ENCODE results near the gene GALR2.

The GALR2 gene

DNA sequence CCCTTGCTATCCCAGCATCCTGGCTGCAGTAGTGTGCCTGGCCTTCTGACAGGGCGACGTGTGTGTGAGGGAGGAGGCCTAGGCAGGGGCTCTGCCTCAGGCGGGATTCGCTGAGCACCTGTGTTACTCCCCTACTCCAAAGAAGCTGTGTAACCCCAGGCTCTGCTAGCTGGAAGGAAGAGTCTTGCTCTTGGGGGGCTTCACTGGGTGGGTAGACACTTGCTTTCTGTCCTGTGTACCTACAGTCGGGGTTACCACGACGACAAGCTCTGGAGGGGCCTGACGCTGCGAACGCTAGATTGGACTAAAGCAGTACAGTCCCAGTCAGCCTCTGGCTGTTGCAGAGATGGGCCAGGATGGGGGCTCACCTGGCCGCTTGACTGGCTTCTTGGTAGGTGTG, 19.5 kb downstream of the GALR2 start:
- no peak for DNase-seq (ENCODE audit: low read depth)

DNA sequence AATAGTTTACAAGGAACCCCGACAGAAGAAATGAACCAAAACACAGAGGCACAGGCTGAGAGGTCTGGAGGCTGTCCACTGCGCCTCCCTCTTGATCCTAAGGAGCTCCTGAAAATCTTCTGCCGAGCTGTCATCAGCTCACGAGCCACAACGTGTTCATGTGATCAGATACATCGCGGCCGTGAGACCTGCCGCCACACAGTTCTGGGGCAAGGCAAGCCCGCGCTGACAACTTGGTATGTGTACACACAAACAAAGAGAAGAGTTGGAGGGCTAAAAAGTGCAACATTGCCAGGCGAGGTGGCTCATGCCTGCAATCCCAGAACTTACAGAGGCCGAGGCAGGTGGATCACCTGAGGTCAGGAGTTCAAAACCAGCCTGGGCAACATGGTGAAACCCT, 21.4 kb downstream of the GALR2 start:
- DNase-seq (ENCODE audit: low read depth), result no peak

DNA sequence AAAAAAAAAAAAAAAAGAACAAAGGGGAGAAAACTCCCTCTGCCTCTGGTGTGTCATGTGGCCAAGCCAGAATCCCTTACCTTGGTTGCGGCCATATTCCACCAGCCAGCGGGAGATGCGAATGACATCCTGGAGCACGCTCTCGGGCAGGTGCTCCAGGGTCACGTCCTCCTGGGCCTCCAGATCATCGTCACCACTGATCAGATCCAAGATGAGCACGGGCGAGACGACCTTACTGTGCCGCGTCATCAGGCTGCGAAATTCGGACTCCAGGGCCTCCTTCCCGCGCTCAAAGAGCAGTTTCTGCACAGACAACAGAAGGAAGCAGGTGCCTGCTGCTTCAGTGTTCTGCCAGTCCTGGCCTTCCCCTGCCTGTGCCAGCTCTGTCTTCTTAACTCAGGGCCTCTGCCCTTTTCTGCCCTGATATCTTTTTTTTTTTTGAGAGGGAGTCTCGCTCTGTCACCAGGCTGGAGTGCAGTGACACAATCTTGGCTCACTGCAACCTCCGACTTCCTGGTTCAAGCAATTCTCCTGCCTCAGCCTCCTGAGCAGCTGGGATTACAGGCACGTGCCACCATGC, 23.2 kb downstream of the GALR2 start:
- DNase-seq (ENCODE audit: low read depth), result no peak

DNA sequence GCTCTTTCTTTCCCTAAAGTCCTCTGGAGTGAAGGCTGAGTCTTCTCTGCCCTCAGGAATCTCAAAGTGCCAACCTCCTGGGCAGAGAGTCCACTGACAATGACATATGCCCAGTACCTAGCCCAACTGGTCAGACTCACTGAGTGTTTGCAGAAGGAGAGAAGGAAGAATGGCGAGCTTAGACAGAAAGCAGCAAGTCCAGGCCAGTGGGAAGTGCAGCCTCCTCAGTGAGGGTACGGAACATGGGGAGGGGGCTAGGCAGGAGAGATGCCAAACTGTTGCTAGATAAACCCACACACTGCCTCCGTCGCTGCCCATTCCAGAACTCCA, 28.3 kb downstream of the GALR2 start:
- no peak for DNase-seq (ENCODE audit: low read depth)

DNA sequence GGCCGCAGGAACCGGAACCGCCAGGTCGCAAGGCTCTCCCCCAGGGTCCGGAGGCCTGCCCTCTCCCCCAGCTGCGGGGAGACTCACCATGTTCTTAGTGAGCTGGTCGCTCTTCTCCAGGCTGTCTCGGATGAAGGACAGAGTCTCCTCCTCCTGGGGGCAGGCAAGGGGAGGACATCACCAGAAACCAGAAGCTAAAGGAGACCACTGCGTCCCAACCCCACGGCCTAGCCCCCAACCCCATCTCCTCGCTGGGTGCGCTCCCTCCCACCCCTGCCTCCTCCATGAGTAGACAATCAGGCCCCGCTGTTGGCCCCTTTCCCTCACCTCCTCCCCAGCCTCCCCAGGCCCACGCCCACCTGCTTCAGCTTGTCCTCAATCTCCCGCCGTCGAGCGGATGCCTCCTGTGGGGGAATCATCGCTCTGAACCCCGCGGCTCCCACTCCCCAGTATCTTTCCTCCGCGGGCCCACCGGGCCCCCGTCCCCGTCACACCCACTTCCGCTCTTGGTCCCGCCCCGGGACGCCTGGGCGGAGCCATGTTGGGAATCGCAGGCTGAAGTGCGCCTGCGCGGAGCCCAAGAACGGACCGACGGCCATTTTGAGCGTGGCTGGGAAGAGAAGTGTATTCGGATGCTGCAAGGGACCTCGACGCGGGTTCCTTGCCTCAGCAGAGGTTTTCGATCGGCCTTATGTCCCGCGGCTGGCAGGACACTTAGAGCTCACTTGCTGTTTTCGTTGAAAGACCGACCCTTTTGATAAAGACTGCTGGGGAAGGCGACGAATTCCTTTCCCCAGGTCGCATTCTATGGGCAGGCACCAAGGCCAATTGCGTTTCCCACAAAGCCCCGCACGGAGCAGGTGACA, 28.9 kb downstream of the GALR2 start, which contains the start of gene EXOC7:
EXOC7 (minus strand) TSS at position 514 of the 866 bp plus-strand sequence; CDS start at position 419, 95 bp downstream.
- DNase-seq (ENCODE audit: low read depth), result peak; percentile 77

DNA sequence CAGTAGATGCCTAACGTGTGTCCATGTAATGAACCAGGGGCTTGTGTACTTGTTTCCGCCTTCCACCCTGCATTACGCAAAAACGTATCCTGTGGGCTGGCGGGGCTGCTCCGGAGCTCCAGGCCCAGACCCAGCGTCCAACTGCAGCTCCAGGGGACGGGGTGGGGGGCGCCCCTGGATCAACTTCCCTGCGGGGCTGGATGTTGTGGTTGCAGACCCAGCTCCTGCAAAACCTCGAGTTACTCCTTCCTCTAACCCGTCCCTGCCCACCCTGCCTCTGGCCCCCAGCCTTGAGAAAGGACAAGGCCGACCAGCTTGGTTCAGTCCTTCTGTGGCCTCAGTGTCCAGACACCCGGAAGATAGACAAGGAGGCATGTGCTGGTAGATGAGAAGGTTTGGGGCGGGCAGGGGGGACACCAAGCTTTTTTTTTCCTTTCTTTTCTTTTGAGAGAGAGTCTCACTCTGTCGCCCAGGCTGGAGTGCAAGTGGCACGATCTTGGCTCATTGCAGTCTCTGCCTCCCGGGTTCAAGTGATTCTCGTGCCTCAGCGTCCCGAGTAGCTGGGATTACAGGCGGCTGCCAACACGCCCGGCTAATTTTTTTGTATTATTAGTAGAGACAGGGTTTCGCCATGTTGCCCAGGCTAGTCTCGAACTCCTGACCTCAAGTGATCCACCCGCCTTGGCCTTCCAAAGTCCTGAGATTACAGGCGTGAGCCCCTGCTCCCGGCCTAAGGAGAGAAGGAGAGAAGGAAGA, 29.7 kb downstream of the GALR2 start:
- no peak for DNase-seq (ENCODE audit: low read depth)

DNA sequence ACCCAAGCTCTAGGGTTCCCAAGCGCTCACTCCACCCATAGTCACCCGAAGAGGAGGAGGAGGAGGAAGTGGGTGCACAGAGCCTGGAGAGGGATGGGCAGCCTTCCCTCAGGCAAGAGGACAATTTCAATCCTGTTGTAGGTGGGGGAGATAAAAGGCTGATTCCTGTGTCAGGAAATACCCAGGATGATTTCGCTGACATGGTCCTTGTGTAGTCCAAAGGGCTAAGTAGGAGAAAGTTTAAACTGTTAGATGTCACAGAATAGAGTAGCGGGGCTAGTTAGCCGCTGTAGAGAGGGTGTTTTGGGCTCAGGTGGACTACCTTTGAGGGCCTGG, 30.3 kb downstream of the GALR2 start:
- DNase-seq (ENCODE audit: low read depth), result no peak

DNA sequence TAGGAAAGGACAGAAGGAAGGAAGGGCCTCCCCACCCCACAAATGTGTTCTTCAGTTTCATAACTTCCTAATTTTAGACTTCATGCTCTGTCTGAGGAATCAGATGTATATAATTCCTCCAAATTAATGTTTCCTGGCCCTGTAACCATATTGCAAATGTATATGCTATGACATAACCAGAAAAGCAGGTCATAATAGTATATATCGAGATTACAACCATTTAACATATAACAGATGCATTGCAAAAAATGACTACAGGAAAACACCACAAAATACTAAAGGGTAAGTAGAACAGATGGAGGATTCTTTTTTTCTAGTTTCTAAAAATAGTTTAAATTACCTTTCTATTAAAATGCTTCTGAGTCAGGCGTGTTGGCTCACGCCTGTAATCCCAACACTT, 32.1 kb downstream of the GALR2 start:
- no peak for DNase-seq (ENCODE audit: low read depth)

DNA sequence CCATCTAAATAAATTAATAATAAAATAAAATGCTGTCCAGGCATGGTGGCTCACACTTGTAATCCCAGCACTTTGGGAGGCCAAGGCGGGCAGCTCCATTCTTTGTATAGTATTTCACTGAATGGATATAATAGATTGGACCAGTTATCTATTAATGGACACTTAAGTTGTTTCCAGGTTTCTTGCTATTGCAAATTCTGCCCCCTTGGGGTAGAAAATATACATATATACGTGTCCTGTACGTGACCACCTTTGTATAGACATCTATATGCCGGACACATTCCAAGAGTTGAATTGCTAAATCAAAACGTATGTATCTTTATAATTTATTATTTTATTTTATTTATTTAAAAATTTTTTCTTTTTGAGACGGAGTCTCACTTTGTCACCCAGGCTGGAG, 32.9 kb downstream of the GALR2 start:
- no peak for DNase-seq (ENCODE audit: low read depth)

DNA sequence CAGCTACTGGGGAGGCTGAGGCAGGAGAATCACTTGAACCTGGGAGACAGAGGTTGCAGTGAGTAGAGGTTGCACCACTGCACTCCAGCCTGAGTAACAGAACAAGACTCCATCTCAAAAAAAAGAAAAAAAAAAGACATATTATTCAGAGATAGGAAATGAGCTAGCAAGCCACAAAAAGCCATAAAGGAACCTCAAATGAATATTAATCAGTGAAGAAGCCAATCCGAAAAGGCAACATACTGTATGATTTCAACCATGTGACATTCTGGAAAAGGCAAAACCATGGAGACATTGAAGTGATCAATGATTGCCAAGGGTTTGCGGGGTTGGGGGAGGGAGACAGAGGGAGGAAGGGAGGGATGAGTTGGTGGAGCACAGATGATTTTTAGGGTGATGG, 37.4 kb downstream of the GALR2 start:
- peak; percentile 45 for DNase-seq (ENCODE audit: low read depth)

DNA sequence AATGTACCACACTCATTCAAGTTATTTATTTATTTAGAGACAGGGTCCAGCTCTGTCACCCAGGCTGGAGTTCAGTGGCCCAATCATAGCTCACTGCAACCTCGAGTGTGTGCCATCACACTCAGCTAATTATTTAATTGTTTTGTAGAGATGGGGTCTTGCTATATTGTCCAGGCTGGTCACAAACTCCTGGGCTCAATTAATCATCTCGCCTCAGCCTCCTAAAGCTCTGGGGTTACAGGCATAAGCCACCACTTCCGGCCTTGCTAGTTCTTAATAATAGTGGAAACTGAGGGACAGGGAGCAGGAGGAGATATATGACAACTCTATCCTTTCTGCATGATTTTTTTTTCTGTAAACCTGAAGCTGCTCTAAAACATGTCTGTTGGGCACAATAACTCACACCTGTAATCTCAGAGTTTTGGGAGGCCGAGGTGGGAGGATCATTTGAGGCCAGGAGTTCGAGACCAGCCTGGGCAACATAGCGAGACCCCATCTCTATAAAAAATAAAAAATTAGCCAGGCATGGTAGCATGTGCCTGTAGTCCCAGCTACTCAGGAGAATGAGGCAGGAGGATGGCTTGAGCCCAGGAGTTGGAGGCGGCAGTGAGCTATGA, 40.7 kb downstream of the GALR2 start:
- no peak for DNase-seq (ENCODE audit: low read depth)

DNA sequence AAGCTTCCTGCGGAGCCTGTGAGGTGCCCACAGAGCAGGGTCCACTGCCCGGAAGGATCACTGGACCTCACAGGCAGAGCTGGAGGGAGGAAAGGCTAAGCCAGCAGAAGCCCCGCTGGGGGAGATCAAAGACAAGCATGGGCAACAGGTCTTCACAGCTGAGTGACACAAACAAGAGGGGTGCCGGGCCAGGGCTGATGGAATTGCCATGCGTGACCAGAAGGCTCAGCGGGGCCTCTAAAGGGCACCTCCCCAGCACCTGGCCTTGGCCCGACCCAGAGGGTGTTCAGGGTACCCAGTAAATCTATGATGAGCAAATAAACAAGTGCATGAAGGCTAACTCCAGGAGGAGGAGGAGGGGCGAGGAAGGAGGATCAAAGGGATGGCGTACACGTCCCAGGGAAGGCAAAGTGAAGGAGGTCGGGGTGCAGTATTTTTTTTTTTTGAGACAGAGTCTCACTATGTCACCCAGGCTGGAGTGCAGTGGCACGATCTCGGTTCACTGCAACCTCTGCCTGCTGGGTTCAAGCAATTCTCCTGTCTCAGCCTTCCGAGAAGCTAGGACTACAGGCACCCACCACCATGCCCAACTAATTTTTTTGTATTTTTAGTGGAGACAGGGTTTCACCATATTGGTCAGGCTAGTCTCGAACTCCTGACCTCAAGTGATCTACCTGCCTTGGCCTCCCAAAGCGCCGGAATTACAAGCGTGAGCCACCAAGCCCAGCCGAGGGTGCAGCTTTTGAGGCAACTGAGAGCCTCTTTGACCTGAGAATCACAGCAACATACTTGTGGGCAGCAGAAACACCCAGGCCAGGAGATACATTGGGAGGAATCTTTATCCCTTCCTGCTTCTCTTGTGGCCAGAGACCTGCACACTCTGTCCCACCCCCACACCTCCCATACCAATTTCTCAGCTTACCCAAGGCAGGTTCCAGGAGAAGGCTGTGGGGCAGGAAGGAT, 45.1 kb downstream of the GALR2 start:
- no peak for DNase-seq (ENCODE audit: low read depth)

DNA sequence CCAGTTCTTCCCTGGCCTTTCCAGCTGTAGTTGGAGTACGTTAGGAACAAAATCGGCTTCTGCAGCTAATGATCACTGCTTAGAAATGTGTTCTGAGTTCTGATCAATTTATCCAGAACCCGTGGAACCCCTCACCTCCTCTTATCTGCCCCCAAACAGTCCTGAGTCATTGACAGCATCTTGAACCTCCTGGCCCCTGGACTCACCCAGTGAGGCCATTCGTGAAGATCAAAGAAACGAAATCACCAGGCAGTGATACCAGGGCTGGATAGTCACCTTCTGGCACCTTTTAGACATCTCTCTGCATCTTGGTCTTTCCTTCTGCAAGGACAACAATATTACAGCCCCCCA, 46.1 kb downstream of the GALR2 start:
- DNase-seq (ENCODE audit: low read depth), result no peak

DNA sequence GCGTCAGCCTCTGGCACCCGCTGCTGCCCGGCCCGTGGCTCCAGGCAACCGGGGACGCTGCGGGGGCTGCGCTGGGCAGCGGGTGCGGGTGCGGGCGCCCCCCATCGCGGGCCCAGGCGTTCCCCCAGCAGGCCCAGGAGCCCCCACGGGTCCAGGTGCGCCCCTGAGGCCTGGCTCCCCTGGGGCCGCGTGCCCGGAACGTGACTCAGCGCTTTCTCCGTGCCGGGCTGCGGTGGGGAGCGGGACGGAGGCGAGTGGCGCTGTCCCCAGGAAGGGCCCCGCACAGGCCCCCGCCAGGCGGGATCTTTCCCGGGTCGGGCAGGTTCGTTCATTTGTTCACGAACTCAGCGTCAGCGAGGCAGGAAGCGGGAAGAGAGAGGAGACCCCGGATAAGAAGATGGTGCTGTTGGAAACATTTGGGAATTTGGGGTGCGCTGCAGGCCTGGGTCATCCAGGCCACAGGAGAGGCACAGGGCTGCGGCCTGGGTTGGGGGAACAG, 47.4 kb downstream of the GALR2 start:
- peak; percentile 31 for DNase-seq (ENCODE audit: low read depth)

DNA sequence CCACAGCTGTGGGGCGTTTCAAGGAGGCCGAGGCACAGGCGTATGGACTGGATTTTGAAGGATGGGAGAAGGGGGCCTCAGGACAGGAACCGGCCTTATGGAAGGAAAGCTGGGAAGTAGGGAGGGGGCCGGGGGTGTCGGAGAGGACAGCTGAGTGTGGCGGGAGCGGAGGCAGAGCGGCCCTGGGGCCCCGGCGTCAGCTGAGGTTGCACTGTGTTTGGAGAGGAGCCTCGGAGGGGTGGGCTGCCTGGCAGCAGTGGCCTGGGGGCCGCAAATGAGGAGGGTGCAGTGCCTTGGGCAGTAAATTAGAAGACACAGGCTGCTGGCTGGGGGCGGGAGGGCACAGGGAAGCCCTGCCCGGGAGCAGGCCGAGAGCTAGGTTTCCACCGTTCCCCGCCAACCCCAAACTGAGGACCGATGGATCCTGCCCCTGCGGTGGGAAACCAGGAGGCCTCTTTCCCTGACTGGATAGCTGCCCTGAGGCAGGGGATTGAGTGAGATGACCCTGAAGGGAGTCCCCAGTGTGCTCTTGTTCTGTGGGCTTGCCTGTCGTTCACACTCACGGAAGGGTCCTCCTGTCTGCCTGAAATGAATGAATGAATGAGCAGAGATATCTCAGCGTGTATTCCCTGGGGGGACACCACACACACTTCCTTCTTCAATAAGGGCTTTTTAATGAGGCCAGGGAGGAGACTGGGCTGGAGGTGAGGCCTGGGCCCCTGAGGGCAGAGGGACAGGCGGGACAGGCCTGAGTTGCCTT, 48.0 kb downstream of the GALR2 start:
- DNase-seq (ENCODE audit: low read depth), result no peak

DNA sequence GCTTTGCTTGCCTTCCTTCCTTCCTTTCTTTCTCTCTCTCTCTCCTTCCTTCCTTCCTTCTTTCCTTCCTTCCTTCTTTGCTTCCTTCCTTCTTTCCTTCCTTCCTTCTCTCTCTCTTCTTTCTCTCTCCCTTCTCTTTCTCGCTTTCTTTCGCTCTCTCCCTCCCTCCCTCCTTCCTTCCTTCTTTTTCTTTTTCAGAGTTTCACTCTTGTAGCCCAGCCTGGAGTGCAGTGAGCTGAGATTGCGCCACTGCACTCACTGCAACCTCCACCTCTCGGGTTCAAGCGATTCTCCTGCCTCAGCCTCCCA, 48.6 kb downstream of the GALR2 start:
- DNase-seq (ENCODE audit: low read depth), result no peak

DNA sequence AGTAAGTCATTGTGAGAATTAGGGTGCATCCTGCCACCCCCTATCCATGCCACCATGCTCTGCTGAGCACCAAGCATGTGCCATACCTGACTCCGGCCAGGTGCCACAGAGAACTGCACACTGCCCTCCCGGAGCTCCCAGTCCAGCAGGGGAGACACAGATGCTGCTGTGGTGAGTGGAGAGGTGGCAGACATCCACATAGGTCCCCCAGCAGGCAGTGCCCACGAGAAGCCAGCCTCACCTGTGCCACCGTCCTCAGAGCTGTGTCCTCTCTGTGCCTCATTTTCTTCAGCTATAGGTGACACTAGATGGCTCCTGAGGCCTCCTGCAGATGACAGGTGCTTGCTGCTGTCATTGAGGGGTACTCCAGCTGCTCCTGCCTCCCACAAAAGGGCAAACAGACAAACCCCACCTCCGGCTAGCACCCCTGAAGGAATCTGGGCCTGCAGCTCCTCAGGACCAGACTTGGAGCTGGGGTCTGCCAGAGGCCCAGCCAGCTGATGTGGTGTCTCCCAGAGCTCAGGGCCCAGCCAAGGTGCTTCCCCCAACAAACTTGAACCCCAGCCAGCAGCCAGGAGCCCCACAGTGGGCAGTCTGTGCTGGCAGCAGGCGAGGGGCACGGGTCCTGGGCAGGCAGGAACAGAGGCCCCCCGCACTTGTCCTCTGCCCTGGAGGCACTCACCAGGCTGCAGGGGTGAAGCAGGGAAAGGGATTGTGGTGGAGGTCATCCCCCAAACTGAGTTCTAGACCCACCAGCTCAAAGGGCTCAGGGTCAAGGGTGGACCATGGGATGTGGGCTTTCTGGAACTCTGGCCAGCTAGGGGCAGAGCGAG, 49.4 kb downstream of the GALR2 start:
- DNase-seq (ENCODE audit: low read depth), result no peak

DNA sequence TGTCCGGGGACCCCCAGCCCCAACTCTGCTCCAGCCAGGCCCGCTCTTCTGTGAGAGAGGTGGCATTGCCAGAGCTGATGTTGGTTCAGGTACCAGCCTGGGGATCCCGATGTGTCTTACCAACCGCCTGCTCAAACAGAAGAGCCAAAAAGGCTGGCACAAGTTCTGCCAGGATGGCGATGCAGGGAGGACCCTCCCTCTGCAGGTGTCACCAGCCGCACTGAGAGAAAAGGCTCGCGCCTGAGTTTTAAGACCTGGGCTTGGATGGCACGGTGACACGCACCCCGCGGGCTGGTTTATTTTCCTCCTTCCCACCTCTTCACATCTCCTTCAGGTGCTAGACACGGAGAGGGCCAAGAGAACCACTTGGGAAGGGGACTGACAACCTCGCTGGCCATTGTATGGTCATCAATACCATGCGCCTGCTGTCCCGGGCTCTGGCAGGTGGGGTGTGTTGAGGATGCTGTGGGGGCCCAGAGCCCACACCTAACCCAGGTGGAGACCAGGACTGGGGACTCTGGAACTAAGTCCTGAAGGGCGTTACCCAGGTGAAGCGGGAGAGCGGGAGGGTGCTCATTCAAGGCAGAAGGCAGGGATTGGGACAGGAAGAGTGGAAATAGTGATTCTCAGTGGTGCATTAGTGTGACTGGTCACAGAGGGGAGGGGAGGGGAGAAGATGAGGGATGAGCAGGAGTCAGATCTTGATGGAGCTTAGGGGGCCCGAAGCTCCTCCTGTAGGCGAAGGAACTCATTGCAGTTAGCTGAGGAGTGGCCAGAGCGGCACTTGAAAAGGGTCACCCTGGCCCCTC, 50.2 kb downstream of the GALR2 start:
- DNase-seq (ENCODE audit: low read depth), result no peak

DNA sequence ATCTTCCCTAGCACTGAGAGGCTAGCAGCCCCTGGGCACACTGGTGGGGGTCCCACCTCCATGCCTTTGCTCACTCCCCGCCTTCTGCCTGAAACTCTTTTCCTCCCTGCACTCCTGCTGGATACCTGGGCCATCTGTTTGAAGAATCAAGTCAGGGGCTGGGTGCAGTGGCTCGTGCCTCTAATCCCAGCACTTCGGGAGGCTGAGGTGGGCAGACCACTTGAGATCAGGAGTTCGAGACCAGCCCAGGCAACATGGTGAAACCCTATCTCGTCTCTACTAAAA, 50.8 kb downstream of the GALR2 start:
- no peak for DNase-seq (ENCODE audit: low read depth)

All from amniotic epithelial cell (primary cell).